WI38 (cell line): Measurements from ENCODE around the gene EFHD2.

Experiments
- H3K4me3 ChIP-seq: 2 replicates; pipeline ENCODE4 v1.5.1; 2011; ENCODE audit warnings: low read depth, mild to moderate bottlenecking, control low read depth, low read length
- TF ChIP-seq, protein P1 (sequence below): IDR thresholded peaks from 2 replicates; pipeline ENCODE4 v1.5.1; 2012; ENCODE audit warnings: low read depth, mild to moderate bottlenecking, control low read depth, low read length

The EFHD2 gene

GRCh38 chr1:15390667-15391066 lies 19.0 kb upstream of the EFHD2 start:
- TF ChIP-seq, protein P1, sequence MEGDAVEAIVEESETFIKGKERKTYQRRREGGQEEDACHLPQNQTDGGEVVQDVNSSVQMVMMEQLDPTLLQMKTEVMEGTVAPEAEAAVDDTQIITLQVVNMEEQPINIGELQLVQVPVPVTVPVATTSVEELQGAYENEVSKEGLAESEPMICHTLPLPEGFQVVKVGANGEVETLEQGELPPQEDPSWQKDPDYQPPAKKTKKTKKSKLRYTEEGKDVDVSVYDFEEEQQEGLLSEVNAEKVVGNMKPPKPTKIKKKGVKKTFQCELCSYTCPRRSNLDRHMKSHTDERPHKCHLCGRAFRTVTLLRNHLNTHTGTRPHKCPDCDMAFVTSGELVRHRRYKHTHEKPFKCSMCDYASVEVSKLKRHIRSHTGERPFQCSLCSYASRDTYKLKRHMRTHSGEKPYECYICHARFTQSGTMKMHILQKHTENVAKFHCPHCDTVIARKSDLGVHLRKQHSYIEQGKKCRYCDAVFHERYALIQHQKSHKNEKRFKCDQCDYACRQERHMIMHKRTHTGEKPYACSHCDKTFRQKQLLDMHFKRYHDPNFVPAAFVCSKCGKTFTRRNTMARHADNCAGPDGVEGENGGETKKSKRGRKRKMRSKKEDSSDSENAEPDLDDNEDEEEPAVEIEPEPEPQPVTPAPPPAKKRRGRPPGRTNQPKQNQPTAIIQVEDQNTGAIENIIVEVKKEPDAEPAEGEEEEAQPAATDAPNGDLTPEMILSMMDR, result no peak
- H3K4me3 ChIP-seq, result no peak overlapping the region

DNA sequence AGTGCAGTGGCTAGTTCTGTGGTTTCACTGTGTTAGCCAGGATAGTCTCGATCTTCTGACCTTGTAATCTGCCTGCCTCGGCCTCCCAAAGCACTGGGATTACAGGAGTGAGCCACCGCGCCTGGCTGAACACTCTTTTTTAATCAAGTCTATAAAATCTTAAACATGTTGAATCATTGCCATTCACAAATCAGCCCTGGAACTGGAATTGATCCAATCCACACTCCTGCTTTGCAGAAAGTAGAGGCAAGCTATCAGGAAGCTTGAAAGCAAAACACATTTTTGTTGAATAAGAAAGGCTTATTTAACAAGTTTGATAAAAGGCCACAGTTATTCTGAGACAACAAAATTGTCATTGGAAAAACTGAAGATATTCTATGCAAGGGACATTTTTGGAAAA lies 18.3 kb upstream of the EFHD2 start:
- TF ChIP-seq, protein P1, result no peak
- H3K4me3 ChIP-seq, result no peak overlapping the region

DNA sequence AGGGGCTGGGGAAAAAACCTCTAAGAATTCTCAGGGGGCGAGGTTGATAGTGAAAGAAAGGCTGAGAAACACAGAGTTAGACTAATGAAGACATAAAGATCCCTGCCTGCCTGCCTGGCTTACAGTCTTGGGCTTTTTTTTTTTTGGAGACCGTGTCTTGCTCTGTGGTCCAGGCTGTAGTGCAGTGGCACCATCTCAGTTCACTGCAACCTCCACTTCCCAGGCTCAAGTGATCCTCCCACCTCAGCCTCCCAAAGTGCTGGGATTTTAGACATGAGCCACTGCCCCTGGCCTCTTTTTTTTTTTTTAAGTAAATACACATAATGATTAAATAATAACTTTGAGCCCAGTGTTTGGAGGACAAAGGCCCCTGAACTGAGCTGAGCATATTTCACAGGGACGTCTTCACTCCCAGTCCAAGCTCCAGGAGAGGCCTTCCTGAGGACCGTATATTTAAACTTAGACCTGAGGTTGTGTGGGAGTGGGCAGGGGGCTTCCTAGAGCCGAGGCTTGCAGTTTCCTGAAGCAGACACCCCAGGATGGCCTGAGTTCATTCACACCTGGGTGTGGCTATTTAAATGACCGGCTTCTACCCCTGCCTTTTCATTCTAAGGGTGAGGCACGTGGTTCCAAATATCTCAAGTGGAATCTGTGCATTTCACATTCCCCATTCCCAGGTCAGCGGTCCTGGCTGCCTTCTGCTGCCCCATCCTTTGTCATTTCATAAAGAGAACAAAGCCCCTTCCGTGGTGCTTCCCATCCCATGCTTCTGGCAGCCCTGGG lies 16.0 kb upstream of the EFHD2 start:
- H3K4me3 ChIP-seq, result no peak overlapping the region
- TF ChIP-seq, protein P1, result no peak

DNA sequence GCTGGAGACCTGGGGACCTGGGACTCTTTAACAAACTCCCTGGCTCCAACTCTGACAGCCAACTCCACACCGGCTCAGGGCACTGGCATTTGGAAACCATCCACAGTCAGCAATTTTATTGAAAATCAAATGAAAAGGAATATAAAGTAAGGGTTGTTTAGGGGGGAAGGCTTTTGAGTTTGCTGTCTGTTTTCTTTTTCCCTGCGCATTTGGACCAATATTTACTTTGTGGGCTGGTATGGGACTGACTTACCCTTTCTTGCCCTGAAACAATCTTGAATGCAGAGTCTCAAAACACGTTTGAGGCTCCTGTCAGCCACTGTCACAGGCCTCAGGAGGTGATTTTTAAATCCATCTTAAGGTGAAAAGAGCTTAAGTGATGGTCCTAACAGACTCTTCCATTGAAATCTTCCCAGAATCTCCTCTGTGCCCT lies 15.4 kb upstream of the EFHD2 start:
- TF ChIP-seq, protein P1, result no peak
- no peak overlapping the region for H3K4me3 ChIP-seq

DNA sequence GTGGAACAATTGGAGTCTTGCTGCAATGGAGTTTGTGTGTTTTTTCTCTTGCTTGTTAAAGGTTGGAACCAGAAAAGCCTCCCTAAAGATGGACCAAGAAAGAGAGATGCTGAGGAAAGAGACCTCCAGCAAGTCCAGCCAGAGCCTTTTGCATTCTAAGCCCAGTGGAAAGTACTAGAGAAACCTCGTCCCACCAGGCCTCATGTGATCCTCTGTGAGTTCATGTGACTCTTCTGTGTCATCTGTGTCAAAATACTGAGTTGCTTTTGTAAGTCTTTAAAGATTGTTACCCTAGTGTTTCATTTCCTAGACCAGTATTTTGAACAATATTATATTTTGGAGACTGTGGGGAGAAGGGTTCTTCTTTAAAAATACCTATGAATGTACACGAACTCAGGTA lies 12.5 kb upstream of the EFHD2 start:
- H3K4me3 ChIP-seq, result no peak overlapping the region
- TF ChIP-seq, protein P1, result no peak

GRCh38 chr1:15399710-15400109 lies 10.0 kb upstream of the EFHD2 start:
- TF ChIP-seq, protein P1, result no peak
- H3K4me3 ChIP-seq, result no peak overlapping the region

DNA sequence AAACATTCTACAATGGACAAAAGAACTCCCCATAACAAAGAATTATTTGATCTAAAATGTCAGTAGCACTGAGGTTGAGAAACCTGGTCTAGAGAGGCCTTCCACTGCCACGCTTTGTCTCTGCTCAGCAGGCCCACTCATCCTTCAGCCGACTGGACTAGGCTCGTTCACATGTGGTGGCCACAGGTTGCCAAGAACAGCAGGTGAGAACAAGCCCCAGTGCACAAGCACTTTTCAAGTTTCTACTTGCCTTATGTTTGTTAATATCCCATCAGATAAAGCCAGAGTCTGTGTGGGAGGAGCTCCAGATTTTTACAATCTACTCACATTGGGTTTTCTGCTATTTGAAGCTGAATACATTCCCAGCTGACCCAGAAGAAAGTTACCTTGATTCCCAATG lies 9.1 kb upstream of the EFHD2 start:
- TF ChIP-seq, protein P1, result no peak
- H3K4me3 ChIP-seq, result no peak overlapping the region
